Measurements from ENCODE around the gene SINHCAF. TPM values are rescaled to one million over a fixed set of nuclear protein-coding genes. Genes with fewer than 3 reads are reported as not detected.

Gene SINHCAF
- total RNA-seq, 1 experiment from 2014 or later, result 152 TPM

- Histone ChIP-seq H3K4me2 (no peak overlapping the region), H4K20me1 (ENCODE audit: insufficient read depth) (peaks cover 90% of the 10 kb centered on the region), H3K79me2 (ENCODE audit: low read depth) (peaks cover 97% of the 10 kb centered on the region), H2AFZ (no peak overlapping the region), H3K27ac (no peak overlapping the region), H3K4me3 (no peak overlapping the region), H3K9me2 (ENCODE audit: insufficient read depth) (no peaks in the 10 kb centered on the region), H3K9me3 (ENCODE audit: insufficient read depth, low read depth) (no peaks in the 10 kb centered on the region), H3K36me3 (ENCODE audit: low read depth) (peaks cover 56% of the 10 kb centered on the region), H3K27me3 (ENCODE audit: insufficient read depth, low read depth) (no peaks in the 10 kb centered on the region), H3K4me1 (replicated peaks; ENCODE audit: insufficient read depth) (no peaks in the 10 kb centered on the region), H3F3A (ENCODE audit: insufficient read depth, low read depth) (peaks cover 4% of the 10 kb centered on the region; the same call in 1 of the 2 replicates)
- ChIA-PET CTCF (interaction anchor here (0.6 kb wide), 2 partner anchors 32 to 212 kb away, joined by 3 to 4 read pairs; no protein-coding TSS in a partner anchor), POLR2A (ENCODE audit: unreplicated experiment) (no interaction called here)
- BruUV-seq (replicated peaks), result no TSS peak
- intact Hi-C loops (cut with micrococcal nuclease; ENCODE audit: unreplicated experiment), result no loop called here
- DNase-seq, result no peak
- TF ChIP-seq EZH2 (IDR thresholded peaks at IDR 0.05; ENCODE audit: low read depth), result no peak
- TF ChIP-seq, protein P1, sequence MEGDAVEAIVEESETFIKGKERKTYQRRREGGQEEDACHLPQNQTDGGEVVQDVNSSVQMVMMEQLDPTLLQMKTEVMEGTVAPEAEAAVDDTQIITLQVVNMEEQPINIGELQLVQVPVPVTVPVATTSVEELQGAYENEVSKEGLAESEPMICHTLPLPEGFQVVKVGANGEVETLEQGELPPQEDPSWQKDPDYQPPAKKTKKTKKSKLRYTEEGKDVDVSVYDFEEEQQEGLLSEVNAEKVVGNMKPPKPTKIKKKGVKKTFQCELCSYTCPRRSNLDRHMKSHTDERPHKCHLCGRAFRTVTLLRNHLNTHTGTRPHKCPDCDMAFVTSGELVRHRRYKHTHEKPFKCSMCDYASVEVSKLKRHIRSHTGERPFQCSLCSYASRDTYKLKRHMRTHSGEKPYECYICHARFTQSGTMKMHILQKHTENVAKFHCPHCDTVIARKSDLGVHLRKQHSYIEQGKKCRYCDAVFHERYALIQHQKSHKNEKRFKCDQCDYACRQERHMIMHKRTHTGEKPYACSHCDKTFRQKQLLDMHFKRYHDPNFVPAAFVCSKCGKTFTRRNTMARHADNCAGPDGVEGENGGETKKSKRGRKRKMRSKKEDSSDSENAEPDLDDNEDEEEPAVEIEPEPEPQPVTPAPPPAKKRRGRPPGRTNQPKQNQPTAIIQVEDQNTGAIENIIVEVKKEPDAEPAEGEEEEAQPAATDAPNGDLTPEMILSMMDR (conservative IDR thresholded peaks at IDR 0.05), result no peak
These were observed 25.2 kb downstream of the SINHCAF start for GRCh38 chr12:31300783-31301182.

GRCh38 chr12:31300341-31300740 is 25.6 kb downstream of the SINHCAF start:
- Histone ChIP-seq H3K4me2 (no peak overlapping the region), H4K20me1 (ENCODE audit: insufficient read depth) (peaks cover 89% of the 10 kb centered on the region), H3K27ac (no peak overlapping the region), H3K36me3 (ENCODE audit: low read depth) (peaks cover 59% of the 10 kb centered on the region), H3K9me2 (ENCODE audit: insufficient read depth) (no peaks in the 10 kb centered on the region), H3K79me2 (ENCODE audit: low read depth) (peaks cover 95% of the 10 kb centered on the region), H2AFZ (no peak overlapping the region), H3K4me1 (replicated peaks; ENCODE audit: insufficient read depth) (no peaks in the 10 kb centered on the region), H3F3A (ENCODE audit: insufficient read depth, low read depth) (peaks cover 4% of the 10 kb centered on the region; the same call in 1 of the 2 replicates), H3K27me3 (ENCODE audit: insufficient read depth, low read depth) (no peaks in the 10 kb centered on the region), H3K9me3 (ENCODE audit: insufficient read depth, low read depth) (no peaks in the 10 kb centered on the region), H3K4me3 (no peak overlapping the region)
- intact Hi-C loops (cut with micrococcal nuclease; ENCODE audit: unreplicated experiment), result no loop called here
- POLR2A ChIA-PET (ENCODE audit: unreplicated experiment), result no interaction called here
- DNase-seq, result no peak
- no peak for TF ChIP-seq EZH2 (IDR thresholded peaks at IDR 0.05; ENCODE audit: low read depth)
- TF ChIP-seq, protein P1 (conservative IDR thresholded peaks at IDR 0.05), result no peak
- no TSS peak for BruUV-seq (replicated peaks)
- CTCF ChIA-PET, result no interaction called here

- no TSS peak for BruUV-seq (replicated peaks)
- ChIA-PET CTCF (interaction anchor here (1.3 kb wide), 1 partner anchor 27 kb away, joined by 7 read pairs; no protein-coding TSS in a partner anchor), POLR2A (ENCODE audit: unreplicated experiment) (interaction anchor here (0.7 kb wide), 1 partner anchor 138 kb away, joined by 3 read pairs; no protein-coding TSS in a partner anchor)
- H3K36me3 ChIP-seq (ENCODE audit: low read depth), result peaks cover 57% of the 10 kb centered on the region
- H3K4me1 ChIP-seq (replicated peaks; ENCODE audit: insufficient read depth), result no peaks in the 10 kb centered on the region
- H4K20me1 ChIP-seq (ENCODE audit: insufficient read depth), result peaks cover 84% of the 10 kb centered on the region
- intact Hi-C loops (cut with micrococcal nuclease; ENCODE audit: unreplicated experiment), result no loop called here
- no peak overlapping the region for H3K4me3 ChIP-seq
- H3K4me2 ChIP-seq, result no peak overlapping the region
- no peak for DNase-seq
- peaks cover 10% of the 10 kb centered on the region; the same call in 1 of the 2 replicates for H3F3A ChIP-seq (ENCODE audit: insufficient read depth, low read depth)
- H3K9me2 ChIP-seq (ENCODE audit: insufficient read depth), result no peaks in the 10 kb centered on the region
- TF ChIP-seq, protein P1 (conservative IDR thresholded peaks at IDR 0.05), result no peak
- TF ChIP-seq EZH2 (IDR thresholded peaks at IDR 0.05; ENCODE audit: low read depth), result no peak
- H3K9me3 ChIP-seq (ENCODE audit: insufficient read depth, low read depth), result no peaks in the 10 kb centered on the region
- no peaks in the 10 kb centered on the region for H3K27me3 ChIP-seq (ENCODE audit: insufficient read depth, low read depth)
- no peak overlapping the region for H2AFZ ChIP-seq
- H3K79me2 ChIP-seq (ENCODE audit: low read depth), result peaks cover 88% of the 10 kb centered on the region
- no peak overlapping the region for H3K27ac ChIP-seq
These were observed 27.0 kb downstream of the SINHCAF start for GRCh38 chr12:31298922-31299321.

All from PC-9 (cell line).